H1 (cell line): Measurements from ENCODE around the gene PUSL1. TPM values are rescaled to one million over a fixed set of nuclear protein-coding genes. Genes with fewer than 3 reads are reported as not detected.

ENCODE experiments used
- CTCF ChIA-PET: fragments of 300-600 bp; sonication (Branson Sonifier 250); formaldehyde crosslinking; loops from one replicate; lab custom pipeline; 2021; ENCODE audit not compliant: partially characterized antibody; lab: Charles Lee
- POLR2A ChIA-PET: fragments of 300-600 bp; sonication (Branson Sonifier 250); formaldehyde crosslinking; loops from one replicate; lab custom pipeline; 2021; ENCODE audit warnings: inconsistent platforms; ENCODE audit not compliant: partially characterized antibody; lab: Charles Lee
- DNase-seq, 2 experiments: peaks; one replicate each; pipeline versions ENCODE4 v3.0.0 to v3.0.0-alpha.2; 2010 to 2022; ENCODE audit warnings: low spot score in 2 of 2, low read depth in 1 of 2, mixed read lengths in 1 of 2
- FAIRE-seq: peaks from 2 replicates; lab custom pipeline; 2011; peaks lifted over from hg19 to GRCh38; lab: Jason Lieb, UNC
- H2AFZ ChIP-seq: 2 replicates; pipeline ENCODE4 v1.8.1; 2012; ENCODE audit warnings: low read length, inconsistent platforms
- H2AK5ac ChIP-seq: 2 replicates; pipeline ENCODE4 v1.6.1; 2013; ENCODE audit warnings: low read depth, low read length
- H2BK120ac ChIP-seq: replicated peaks from 2 replicates; pipeline ENCODE3; 2013; ENCODE audit warnings: low read depth, low read length, inconsistent platforms
- H2BK12ac ChIP-seq: 2 replicates; pipeline ENCODE4 v1.6.1; 2013; ENCODE audit warnings: low read depth, low read length
- H2BK15ac ChIP-seq: 2 replicates; pipeline ENCODE4 v1.6.1; 2013; ENCODE audit warnings: low read length
- H2BK20ac ChIP-seq: 2 replicates; pipeline ENCODE4 v1.6.1; 2013; ENCODE audit warnings: low read length
- H2BK5ac ChIP-seq: 2 replicates; pipeline ENCODE4 v1.6.1; 2013; ENCODE audit warnings: low read depth, low read length
- H3K14ac ChIP-seq: 2 replicates; pipeline ENCODE4 v1.6.1; 2013; ENCODE audit warnings: inconsistent platforms; ENCODE audit not compliant: insufficient read length
- H3K18ac ChIP-seq: 2 replicates; pipeline ENCODE4 v1.6.1; 2013; ENCODE audit warnings: low read length; ENCODE audit errors: extremely low read depth
- H3K23ac ChIP-seq: 2 replicates; pipeline ENCODE4 v1.6.1; 2013; ENCODE audit warnings: inconsistent platforms; ENCODE audit not compliant: insufficient read length
- H3K23me2 ChIP-seq: 2 replicates; pipeline ENCODE4 v1.6.1; 2013; ENCODE audit warnings: low read depth, low read length
- H3K27ac ChIP-seq: 2 replicates; pipeline ENCODE4 v1.6.1; 2011; ENCODE audit warnings: low read depth, low read length, inconsistent platforms
- H3K27me3 ChIP-seq, 4 experiments: replicated peaks in 1 of 4; 1 replicate in 1 of 4; 2 replicates in 3 of 4; pipeline versions ENCODE4 v1.6.1 to v1.8.1; 2011 to 2013; ENCODE audit warnings: low read length in 3 of 4, mild to moderate bottlenecking in 3 of 4, inconsistent platforms in 2 of 4, mixed read lengths in 2 of 4, moderate library complexity in 1 of 4; ENCODE audit not compliant: control insufficient read depth in 3 of 4, insufficient read depth in 3 of 4; ENCODE audit errors: extremely low read depth in 1 of 4
- H3K36me3 ChIP-seq, 4 experiments: 2 replicates each; pipeline versions ENCODE4 v1.6.1 to v1.8.1; 2011 to 2013; ENCODE audit warnings: mild to moderate bottlenecking in 4 of 4, low read length in 3 of 4, moderate library complexity in 2 of 4, control low read depth in 1 of 4, inconsistent platforms in 1 of 4; ENCODE audit not compliant: insufficient read depth in 4 of 4, control insufficient read depth in 2 of 4
- H3K4ac ChIP-seq: replicated peaks from 2 replicates; pipeline ENCODE3; 2013; ENCODE audit warnings: low read length, low read depth, mixed read lengths, inconsistent platforms; ENCODE audit not compliant: insufficient read length
- H3K4me1 ChIP-seq, 4 experiments: replicated peaks in 1 of 4; 1 replicate in 1 of 4; 2 replicates in 3 of 4; pipeline versions ENCODE4 v1.6.1 to v1.8.1; 2011 to 2013; ENCODE audit warnings: low read length in 3 of 4, inconsistent platforms in 2 of 4, mixed read lengths in 1 of 4; ENCODE audit not compliant: insufficient read depth in 4 of 4, control insufficient read depth in 3 of 4
- H3K4me2 ChIP-seq, 2 experiments: 2 replicates each; pipeline versions ENCODE4 v1.6.1 to v1.8.1; 2011 to 2013; ENCODE audit warnings: low read depth in 2 of 2, low read length in 2 of 2, control low read depth in 1 of 2, inconsistent platforms in 1 of 2, mild to moderate bottlenecking in 1 of 2; ENCODE audit not compliant: insufficient read depth in 1 of 2
- H3K4me3 ChIP-seq, 4 experiments: fragments of 200-600, 300-600 bp in 1 of 4; sonication (generic), shearing (Covaris generic), sonication (Bioruptor Twin) in 1 of 4; 2 replicates each; pipeline versions ENCODE4 v1.5.1 to v1.8.1; 2011 to 2016; ENCODE audit warnings: low read length in 4 of 4, low read depth in 3 of 4, control low read depth in 2 of 4, inconsistent platforms in 2 of 4, mild to moderate bottlenecking in 2 of 4, mixed read lengths in 1 of 4, moderate library complexity in 1 of 4; ENCODE audit not compliant: insufficient read depth in 2 of 4; ENCODE audit errors: extremely low read depth in 1 of 4
- H3K56ac ChIP-seq: replicated peaks from 2 replicates; pipeline ENCODE3; 2013; ENCODE audit warnings: low read depth, mild to moderate bottlenecking, mixed read lengths, low read length, inconsistent platforms; ENCODE audit not compliant: insufficient read length
- H3K79me1 ChIP-seq: 2 replicates; pipeline ENCODE4 v1.6.1; 2013; ENCODE audit warnings: low read depth, low read length, control low read depth
- H3K79me2 ChIP-seq, 2 experiments: 2 replicates each; pipeline versions ENCODE4 v1.6.1 to v1.8.1; 2012 to 2013; ENCODE audit warnings: low read length in 2 of 2, mild to moderate bottlenecking in 2 of 2, inconsistent platforms in 1 of 2; ENCODE audit not compliant: insufficient read depth in 2 of 2, control insufficient read depth in 1 of 2
- H3K9ac ChIP-seq, 4 experiments: replicated peaks in 1 of 4; 1 replicate in 1 of 4; 2 replicates in 3 of 4; pipeline versions ENCODE4 v1.6.1 to v1.8.1; 2011 to 2013; ENCODE audit warnings: low read depth in 3 of 4, low read length in 3 of 4, control low read depth in 2 of 4, mild to moderate bottlenecking in 2 of 4, moderate library complexity in 2 of 4, inconsistent platforms in 1 of 4; ENCODE audit errors: extremely low read depth in 1 of 4
- H3K9me3 ChIP-seq, 2 experiments: 2 replicates each; pipeline versions ENCODE4 v1.6.1 to v1.8.1; 2012 to 2013; ENCODE audit warnings: mild to moderate bottlenecking in 2 of 2, moderate library complexity in 2 of 2, control low read depth in 1 of 2, inconsistent platforms in 1 of 2, low read depth in 1 of 2, low read length in 1 of 2, mixed read lengths in 1 of 2; ENCODE audit not compliant: insufficient read depth in 2 of 2
- H4K20me1 ChIP-seq, 2 experiments: replicated peaks in 1 of 2; 2 replicates each; pipeline versions ENCODE3 to v1.8.1; 2011 to 2013; ENCODE audit warnings: inconsistent platforms in 2 of 2, low read length in 2 of 2, mild to moderate bottlenecking in 1 of 2; ENCODE audit not compliant: insufficient read depth in 2 of 2, control insufficient read depth in 1 of 2
- H4K5ac ChIP-seq: 2 replicates; pipeline ENCODE4 v1.6.1; 2013; ENCODE audit warnings: low read length, low read depth, mixed read lengths, inconsistent platforms; ENCODE audit not compliant: insufficient read length
- H4K8ac ChIP-seq: 2 replicates; pipeline ENCODE4 v1.8.0; 2013; ENCODE audit warnings: mild to moderate bottlenecking, moderate library complexity, low read length, inconsistent platforms; ENCODE audit not compliant: insufficient read depth; ENCODE audit errors: extremely low read depth
- H4K91ac ChIP-seq: replicated peaks from 2 replicates; pipeline ENCODE3; 2013; ENCODE audit warnings: low read length, mixed read lengths, inconsistent platforms; ENCODE audit not compliant: insufficient read length
- POLR2A ChIP-seq, 2 experiments: IDR thresholded peaks; 1 replicate in 1 of 2; 2 replicates in 1 of 2; pipeline ENCODE4 v1.6.1; 2011; ENCODE audit warnings: low read depth in 2 of 2, low read length in 2 of 2, mild to moderate bottlenecking in 2 of 2; ENCODE audit errors: control extremely low read depth in 1 of 2
- POLR2AphosphoS5 ChIP-seq: IDR thresholded peaks from 2 replicates; pipeline ENCODE4 v1.6.1; 2011; ENCODE audit warnings: low read depth, low read length
- TBP ChIP-seq: IDR thresholded peaks from 2 replicates; pipeline ENCODE4 v1.6.1; 2011; ENCODE audit warnings: low read depth, low read length, improper control_type of control experiment
- WGBS, 2 experiments: shearing (Covaris generic) in 1 of 2; methylation state at CpG; one replicate each; pipeline versions ENCODE4 v1.1.6 to v1.1.7; 2013 to 2015; ENCODE audit warnings: low lambda C conversion rate in 2 of 2, mixed read lengths in 2 of 2, inconsistent platforms in 1 of 2, low coverage in 1 of 2, missing lambda C conversion rate in 1 of 2; ENCODE audit not compliant: insufficient replicate concordance in 2 of 2, insufficient coverage in 1 of 2, insufficient read length in 1 of 2; ENCODE audit errors: extremely low coverage in 1 of 2, missing lambda C conversion rate in 1 of 2; 5-methylcytosine and 5-hydroxymethylcytosine counted together
- polyA plus RNA-seq, 7 experiments: library from polyadenylated mRNA; depleted of rRNA in 3 of 7; stranded (reverse) in 5 of 7; unstranded in 2 of 7; fragments of >200 nt in 5 of 7; fragments of 200-250 nt in 2 of 7; gene quantifications; 1 replicate in 5 of 7; 2 replicates in 1 of 7; 4 replicates in 1 of 7; pipeline versions ENCODE4 v1.2.1 to v1.2.3, GENCODE V29; 2011 to 2013; ENCODE audit warnings: missing spikeins in 2 of 7, mixed read lengths in 2 of 7
- total RNA-seq: library from RNA; stranded (reverse); fragmentation: NEBNext Ultra II Directional; extraction: Animal tissue kit (Norgen Biotek cat#: 25700); gene quantifications from 2 replicates; pipeline ENCODE4 v1.2.1, GENCODE V29; 2021

PUSL1 gene
- total and polyA plus RNA-seq, 2 of the 8 experiments (the other 6 are each of a cell fraction or from before 2014, with no cell fraction given), result 38.8 to 87.4 TPM

- FAIRE-seq, result no peak
- H3K4me2 ChIP-seq, result no peak within 1 kb of the TSS
- no peaks in the 10 kb centered on the region for H3K79me2 ChIP-seq
- no peak within 1 kb of the TSS for H3K4me3 ChIP-seq
- H3K9me3 ChIP-seq, result peaks cover 0 to 6% of the 10 kb centered on the region in 2 experiments; a peak in 2 of 4 replicates
- peak in 1 of 2 experiments; percentile 10; a peak in 1 of 3 replicates for TF ChIP-seq POLR2A (IDR thresholded peaks at IDR 0.05; ENCODE audit: control extremely low read depth in 1 of 2, low read depth in 2 of 2, low read length in 2 of 2)
- TF ChIP-seq TBP, result no peak
- peak; percentile 64 for TF ChIP-seq POLR2AphosphoS5
- no peak within 1 kb of the TSS for H3K23ac ChIP-seq
- no peak within 1 kb of the TSS for H3K14ac ChIP-seq
- peaks cover 0 to 8% (median 0%) of the 10 kb centered on the region in 4 experiments; a peak in 1 of 8 replicates for H3K36me3 ChIP-seq
- peak within 1 kb of the TSS; percentile 14 for H4K8ac ChIP-seq
- H4K20me1 ChIP-seq, result peaks cover 8 to 29% of the 10 kb centered on the region in 2 experiments
- peaks cover 6% of the 10 kb centered on the region; the same call in 1 of the 2 replicates for H3K79me1 ChIP-seq
- no peak within 1 kb of the TSS for H2AK5ac ChIP-seq
- peak within 1 kb of the TSS; percentile 60; the same call in 1 of the 2 replicates for H2BK12ac ChIP-seq
- no peak within 1 kb of the TSS for H3K4ac ChIP-seq
- no peak within 1 kb of the TSS for H4K5ac ChIP-seq
- no peak within 1 kb of the TSS for H3K18ac ChIP-seq
- peak within 1 kb of the TSS; percentile 26; the same call in 1 of the 2 replicates for H2BK5ac ChIP-seq
- 88% methylated on average over 33 of the region's 41 CpGs; no CpG with 5 or more reads in 1 of the 2 experiments for WGBS, 2 experiments
- peaks cover 2% of the 10 kb centered on the region; the same call in 1 of the 2 replicates for H3K23me2 ChIP-seq
- 0 out of 7 replicates have a peak within 1 kb of the TSS, but pooled peaks of 1 of the 4 experiments have one; percentile 46 for H3K9ac ChIP-seq
- DNase-seq, result no peak
- H4K91ac ChIP-seq, result peak within 1 kb of the TSS; percentile 95
- H3K4me1 ChIP-seq, result no peaks in the 10 kb centered on the region; a peak in 2 of 7 replicates
- H3K56ac ChIP-seq, result no peak within 1 kb of the TSS
- no peaks in the 10 kb centered on the region; a peak in 1 of 7 replicates for H3K27me3 ChIP-seq
- H2BK20ac ChIP-seq, result no peak within 1 kb of the TSS
- no peak within 1 kb of the TSS for H2AFZ ChIP-seq
- H3K27ac ChIP-seq, result no peak within 1 kb of the TSS
- ChIA-PET POLR2A (interaction anchor here (0.5 to 9.0 kb wide), 10 partner anchors 8 to 36 kb away, joined by 3 to 134 read pairs (median 4); no protein-coding TSS in a partner anchor), CTCF (no interaction called here)
- no peak within 1 kb of the TSS for H2BK120ac ChIP-seq
- H2BK15ac ChIP-seq, result 0 out of 2 replicates have a peak within 1 kb of the TSS, but pooled peaks have one; percentile 11
Measured at GRCh38 chr1:1331068-1331965, 22.9 kb downstream of the PUSL1 start, which contains the start of gene TAS1R3. TSS of gene TAS1R3 (plus strand) at chr1:1331280. CDS start at chr1:1331346, 66 bp downstream.
